GM21717 (cell line): ENCODE results near the gene PDE4D.
"Not testable (repeated sequence)": the region's sequence is repeated elsewhere in the genome, so short reads cannot be mapped to it uniquely, and the experiment has no call there.

Experiments used
- ATAC-seq: cut with Tn5 transposase; IDR thresholded peaks from one replicate; pipeline ENCODE4 v1.9.1; 2021; ENCODE audit warnings: mild to moderate bottlenecking, moderate library complexity; ENCODE audit not compliant: unreplicated experiment

The PDE4D gene

DNA sequence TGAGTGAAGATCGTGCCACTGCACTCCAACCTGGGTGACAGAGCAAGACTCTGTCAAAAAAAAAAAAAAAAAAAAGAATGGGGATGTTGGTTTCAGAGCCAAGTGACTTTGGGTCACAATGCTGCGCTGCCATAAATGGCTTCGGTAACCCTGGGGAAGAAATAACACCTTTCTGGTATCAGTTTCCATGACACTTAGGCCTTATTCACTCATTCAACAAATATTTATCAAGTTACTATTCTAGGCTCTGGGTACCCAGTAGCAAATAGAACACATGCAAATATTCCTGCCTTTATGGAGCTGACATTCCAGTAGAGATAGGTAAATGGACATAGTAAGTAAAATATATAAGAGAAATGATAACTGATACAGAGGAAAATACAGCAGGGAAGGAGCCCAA, 454.2 kb downstream of the PDE4D start:
- ATAC-seq = no peak

DNA sequence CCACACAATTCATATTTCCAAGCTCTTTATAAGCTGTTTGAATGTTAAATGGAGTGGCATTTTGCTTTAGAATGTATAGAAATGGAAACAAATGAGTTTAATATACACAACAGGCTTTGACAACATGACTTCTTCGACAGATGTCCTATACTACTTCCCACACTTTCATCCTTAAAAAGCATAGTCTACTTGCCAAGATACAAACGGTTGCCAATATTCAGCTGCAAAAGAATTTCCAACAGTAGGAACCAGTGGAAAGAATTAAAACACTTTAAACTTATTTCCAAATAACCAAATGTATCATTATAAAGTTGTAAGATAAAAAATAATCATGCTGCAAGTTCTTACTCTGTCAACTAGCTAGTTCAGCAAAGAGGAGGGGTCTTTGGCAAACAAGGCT, 456.4 kb downstream of the PDE4D start:
- no peak for ATAC-seq

DNA sequence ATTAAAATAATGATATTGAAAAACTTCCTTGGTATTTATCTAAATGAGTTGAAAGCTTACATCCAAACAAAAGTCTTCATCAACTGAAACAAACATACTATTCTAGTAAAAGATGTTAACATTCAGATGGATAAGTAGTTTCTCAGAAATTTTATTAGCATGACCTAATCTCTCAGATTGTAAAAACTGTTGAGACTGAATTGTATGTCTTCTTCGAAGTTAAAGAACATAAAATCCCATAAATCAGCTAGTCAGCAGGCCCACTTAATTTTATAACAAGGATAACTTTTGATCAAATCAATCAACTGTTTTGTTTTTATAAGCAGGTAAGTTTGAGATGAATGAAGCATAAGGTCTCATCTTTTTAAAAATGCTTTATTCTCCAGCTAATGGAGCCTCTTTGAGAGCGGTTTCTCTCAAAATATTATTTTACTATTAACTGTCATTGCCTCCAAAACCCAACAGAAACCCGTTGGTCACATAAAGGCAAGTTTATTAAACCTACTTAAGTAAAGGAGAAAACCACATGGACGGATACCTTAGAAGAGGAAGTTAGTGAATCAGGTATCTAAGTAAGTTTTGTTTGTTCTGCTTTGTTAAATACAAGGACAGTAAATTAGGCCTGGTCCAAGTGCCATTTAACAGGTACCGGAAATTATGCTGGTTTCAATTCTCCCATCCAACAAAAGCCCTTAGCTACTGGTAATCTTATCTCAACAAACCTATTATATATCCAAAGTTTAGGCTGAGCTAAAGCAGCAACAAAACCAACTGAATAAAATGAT, 457.0 kb downstream of the PDE4D start:
- no peak for ATAC-seq

DNA sequence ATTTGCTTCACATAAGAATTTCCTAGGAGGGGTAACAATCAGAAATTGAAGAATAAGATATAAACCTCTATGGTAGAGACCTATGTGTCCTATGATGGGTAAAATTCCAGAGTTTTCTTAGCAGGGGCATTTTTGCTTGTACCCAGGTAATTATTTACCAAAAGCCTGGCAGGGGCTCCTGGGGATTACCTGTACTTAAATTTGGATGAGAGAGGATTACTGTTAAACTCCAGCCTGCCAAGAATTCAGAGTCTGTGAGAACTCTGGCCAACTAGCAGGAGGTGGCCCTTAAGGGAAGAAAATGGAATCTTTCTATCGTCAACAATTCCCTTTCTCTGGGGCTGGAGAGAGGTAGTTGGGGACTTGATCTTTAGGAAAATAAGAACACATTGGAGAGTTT, 460.4 kb downstream of the PDE4D start:
- no peak for ATAC-seq

DNA sequence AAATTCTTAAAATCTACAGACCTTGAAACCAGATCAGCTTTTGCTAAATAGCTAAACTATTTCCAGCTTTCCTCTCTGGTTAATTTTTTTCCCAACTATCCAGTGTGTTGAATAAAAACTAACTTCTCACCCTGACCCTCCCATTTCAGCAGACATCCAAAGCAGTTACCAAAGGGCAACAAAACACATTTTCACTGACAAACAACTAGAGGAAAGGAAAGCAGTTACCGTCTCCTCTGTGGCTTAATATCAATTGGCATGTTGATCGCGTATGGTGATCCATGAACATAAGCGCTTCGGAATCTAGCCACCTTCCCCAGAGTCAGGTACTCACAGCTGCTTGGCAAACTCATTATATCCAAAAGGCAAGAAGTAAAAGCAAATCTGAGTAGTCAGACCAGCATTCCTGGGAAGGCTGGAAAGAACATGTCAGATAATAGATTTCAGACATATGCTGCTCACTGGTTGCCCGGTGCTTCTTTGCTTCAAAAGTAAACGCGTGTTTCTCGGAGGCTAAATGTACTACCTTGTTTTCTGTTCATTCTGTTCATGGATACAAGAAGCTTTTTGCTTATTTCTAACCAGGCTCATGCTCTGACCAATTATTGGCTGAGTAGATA, 463.4 kb downstream of the PDE4D start:
- no peak for ATAC-seq

DNA sequence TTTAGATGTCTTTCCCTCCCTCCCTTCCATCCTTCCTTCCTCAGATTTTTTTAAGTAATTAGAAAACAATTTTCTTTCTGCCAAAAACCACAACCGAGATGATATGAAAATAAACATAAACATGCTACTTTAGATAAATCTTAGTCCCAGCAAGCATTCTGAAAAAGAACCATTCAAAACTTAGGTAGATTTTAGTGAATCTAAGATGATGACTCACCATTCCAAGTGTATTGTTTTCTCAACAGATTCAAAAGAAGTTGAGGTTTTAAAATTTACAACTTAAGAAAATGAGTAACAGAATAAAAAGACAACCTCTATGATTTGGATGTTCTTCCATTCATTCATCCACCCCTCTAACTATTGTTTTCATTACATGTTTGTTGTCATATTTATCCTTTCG, 465.1 kb downstream of the PDE4D start:
- no peak for ATAC-seq

DNA sequence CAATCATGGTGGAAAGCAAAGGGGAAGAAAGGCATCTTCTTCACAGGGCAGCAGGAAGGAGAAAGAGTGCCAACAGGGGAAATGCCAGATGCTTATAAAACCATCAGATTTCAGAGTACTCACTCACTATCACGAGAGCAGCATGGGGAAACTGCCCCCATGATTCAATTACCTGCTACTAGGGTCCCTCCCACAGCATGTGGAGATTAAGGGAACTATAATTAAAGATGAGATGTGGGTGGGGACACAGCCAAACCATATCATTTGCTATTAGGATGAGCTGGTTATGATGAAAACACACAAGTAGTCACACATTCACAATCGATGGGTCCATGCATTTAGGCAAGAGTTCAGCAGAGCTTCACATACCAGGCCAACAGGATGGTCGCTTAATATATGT, 469.0 kb downstream of the PDE4D start:
- ATAC-seq = no peak

DNA sequence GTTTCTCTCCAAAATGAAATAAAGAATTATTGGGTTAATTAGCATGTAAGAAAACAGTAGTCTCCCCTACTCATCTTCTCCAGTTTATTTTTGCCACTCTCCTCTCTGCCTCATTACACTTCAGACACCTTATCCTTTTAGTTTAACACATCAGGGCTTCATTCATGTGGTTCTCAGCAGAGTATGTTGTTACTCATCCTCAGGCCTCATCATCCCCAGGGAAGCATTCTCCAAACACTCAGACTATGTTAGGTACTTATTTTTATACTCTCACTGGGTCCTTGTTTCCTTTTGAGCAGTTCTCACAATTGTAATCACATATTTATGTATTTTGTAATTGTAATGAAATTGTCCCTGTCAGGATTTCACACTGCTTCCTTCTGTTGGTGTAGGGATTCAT, 470.5 kb downstream of the PDE4D start:
- ATAC-seq = no peak

DNA sequence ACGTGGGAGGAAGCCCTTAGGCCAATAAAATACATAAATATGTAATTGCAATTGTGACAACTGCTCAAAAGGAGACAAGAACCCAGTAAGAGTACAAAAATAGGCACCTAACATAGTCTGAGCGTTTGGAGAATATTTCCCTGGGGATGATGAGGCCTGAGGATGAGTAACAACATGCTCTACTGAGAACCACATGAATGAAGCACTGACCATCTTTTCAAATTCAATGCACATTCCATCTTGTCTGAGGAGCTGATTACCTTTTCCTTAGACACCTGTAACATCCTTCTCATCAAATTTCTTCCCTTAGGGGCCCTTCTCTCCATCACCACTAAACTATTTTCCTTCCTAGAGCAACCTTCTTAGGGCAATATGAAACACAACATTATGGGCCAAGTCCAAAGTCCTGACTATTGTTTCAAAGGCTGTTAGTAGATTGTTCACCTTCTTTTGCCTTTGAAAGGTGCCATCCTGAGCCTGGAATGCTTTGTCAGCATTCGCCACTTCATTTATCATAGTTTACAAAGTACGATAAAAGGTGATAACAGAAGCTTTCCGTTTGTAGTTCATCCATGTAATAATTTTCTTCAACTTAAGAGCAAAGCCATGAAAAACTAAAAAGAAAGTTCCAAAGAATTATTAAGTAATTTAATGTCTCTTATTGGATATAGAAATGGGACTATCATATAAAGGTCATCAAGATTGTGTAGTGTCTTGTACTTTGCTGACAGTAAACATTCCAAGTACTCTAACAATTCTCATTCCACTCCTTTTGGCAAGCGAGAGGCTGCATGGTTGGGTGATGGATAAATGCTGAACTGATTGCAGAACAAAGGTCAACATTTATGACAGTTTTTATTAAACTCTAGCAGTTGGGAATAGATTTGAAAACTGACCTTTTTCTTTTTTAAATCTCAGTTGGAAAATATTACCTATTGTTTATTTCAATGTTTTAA, 471.3 kb downstream of the PDE4D start:
- no peak for ATAC-seq

DNA sequence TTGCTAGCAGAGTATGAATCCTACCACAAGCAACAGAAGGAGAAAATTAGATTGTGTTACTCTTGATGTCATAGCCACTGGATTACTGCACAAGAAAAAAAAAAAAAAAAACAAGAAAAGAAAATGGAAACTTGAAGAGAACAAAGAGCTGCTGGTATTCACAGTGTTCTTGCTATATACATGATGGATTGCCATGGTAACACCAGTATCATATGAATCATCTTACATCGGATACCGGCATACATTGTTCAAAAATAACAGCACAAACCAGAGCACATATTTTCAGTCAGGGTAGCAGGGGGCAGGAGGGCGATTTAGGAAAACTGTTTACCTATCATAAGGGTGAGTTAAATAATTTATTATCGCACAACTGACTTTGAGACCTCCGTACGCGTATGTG, 472.9 kb downstream of the PDE4D start:
- no peak for ATAC-seq

DNA sequence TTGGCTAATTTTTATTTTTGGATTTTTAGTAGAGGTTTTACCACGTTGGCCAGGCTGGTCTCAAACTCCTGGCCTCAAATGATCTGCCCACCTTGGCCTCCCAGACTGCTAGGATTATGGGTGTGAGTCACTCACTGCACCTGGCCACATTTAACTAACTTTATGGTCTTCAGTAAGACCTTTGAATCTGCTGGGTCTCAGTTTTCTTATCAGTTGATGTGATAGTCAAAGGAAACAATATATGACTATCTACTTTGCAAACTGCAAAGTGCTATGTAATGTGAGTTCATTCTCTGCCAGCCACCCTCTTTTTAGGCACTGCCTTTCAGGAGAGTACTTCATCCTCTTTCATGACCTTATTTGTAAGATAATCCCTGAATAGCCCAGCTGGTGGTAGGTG, 474.7 kb downstream of the PDE4D start:
- no peak for ATAC-seq

DNA sequence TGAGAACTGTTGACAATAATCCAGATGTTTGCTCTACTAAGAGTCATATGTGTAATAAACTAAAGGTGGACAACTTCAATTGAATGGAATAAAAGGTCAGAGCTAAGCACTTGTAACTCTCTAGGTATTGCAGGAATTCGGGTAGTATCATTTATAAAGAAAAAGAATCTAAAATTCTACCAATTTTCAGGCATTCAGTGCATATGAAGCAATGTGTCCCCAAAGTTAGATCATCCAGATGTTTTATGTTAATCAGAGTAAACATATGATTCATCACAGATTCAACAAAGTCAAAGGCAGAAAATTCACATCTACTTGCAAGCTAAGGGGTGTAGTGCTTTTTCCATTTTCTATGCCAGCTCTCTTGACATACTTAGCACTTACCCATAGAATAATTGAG, 477.1 kb downstream of the PDE4D start:
- no peak for ATAC-seq

DNA sequence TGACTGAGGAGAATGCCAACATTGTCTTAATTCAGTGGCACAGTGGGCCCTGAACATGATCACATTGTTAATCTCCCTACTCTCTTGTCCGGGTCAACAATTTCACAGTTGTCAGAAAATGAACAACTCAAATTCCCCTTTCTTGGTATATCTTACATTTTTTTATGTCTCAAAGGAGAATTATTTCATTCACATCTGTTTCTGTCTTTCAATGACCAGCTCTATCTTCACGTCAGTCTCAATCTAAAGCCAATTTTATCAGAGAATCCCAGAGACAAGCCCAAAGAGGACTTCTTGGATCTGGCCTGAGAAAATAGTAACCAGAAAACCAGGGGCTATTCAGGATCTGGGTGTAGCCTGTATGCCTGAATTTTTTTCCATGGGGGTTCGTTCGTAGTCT, 477.5 kb downstream of the PDE4D start:
- no peak for ATAC-seq

DNA sequence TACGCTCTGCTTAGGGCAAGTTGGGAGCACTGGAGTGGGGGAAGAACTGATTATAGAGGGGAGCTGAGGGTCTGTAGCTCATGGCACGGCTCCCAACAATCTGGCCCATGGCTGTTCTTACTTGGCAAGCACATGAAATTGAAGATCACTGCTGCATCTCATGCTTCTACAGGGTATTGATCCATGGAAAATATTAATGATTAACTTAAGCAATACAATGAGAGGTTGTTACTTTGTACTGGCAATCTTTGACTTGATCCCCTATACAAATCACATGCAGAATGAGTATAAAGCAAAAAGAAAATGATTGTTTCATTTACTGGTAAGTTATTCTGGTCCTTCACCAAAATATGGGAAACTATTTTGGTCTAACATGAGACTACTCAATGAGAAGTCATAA, 481.1 kb downstream of the PDE4D start:
- no peak for ATAC-seq

DNA sequence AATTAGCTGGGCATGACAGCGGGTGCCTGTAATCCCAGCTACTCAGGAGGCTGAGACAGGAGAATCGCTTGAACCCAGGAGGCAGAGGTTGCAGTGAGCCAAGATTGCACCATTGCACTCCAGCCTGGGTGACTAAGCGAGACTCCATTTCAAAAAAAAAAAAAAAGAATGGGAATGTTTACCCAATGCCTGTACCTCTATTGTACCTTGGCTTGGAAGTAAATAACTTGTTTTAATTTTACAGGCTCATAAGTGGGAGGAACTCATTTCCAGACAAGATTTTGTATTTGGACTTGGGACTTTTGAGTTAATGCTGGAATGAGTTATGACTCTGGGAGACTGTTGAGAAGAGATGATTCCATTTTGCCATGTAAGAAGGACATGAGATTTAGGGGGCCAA, 484.5 kb downstream of the PDE4D start:
- ATAC-seq = not testable (repeated sequence)

DNA sequence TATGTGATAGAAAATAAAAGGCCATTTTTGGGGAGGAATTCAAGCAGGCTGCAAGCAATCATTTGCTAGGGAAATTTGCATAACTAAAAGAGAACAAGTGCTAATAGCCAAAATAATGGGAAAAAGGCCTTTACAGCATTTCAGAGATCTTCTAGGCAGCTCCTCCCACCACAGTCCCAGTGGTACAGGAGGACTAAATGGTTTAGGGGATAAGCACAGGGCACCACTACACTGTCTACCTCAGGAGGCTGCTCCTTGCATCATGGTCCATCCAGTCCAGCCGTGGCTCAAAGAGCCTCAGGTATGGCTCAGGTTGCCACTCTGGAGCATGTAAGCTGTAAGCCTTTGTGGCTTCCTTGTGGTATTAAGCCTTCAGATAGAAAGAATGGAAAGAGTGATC, 485.6 kb downstream of the PDE4D start:
- no peak for ATAC-seq

DNA sequence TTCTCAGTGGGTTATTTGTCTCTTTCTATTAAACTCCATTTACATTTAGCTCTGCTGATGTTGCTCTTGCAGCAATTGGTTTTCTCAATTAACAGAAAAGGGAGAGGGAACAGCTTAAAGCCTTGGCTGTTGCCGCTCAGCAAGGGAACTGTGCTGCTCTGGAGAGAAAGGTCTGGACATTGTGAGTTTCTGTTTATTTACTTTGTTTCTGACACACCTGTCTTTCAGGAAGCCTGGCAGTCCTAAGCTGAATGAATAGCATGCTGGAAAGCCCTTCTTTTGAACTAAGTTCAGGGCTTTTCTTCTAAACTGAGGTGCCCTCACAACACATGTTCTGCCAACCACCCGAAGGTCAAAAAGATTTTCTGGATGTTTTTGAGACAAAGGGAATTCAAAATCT, 491.9 kb downstream of the PDE4D start:
- no peak for ATAC-seq

DNA sequence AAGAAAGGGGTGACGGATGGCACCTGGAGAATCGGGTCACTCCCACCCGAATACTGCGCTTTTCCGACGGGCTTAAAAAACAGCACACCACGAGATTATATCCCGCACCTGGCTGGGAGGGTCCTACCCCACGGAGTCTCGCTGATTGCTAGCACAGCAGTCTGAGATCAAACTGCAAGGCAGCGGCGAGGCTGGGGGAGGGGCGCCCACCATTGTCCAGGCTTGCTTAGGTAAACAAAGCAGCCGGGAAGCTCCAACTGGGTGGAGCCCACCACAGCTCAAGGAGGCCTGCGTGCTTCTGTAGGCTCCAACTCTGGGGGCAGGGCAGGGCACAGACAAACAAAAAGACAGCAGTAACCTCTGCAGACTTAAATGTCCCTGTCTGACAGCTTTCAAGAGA, 498.6 kb downstream of the PDE4D start:
- ATAC-seq = not testable (repeated sequence)

DNA sequence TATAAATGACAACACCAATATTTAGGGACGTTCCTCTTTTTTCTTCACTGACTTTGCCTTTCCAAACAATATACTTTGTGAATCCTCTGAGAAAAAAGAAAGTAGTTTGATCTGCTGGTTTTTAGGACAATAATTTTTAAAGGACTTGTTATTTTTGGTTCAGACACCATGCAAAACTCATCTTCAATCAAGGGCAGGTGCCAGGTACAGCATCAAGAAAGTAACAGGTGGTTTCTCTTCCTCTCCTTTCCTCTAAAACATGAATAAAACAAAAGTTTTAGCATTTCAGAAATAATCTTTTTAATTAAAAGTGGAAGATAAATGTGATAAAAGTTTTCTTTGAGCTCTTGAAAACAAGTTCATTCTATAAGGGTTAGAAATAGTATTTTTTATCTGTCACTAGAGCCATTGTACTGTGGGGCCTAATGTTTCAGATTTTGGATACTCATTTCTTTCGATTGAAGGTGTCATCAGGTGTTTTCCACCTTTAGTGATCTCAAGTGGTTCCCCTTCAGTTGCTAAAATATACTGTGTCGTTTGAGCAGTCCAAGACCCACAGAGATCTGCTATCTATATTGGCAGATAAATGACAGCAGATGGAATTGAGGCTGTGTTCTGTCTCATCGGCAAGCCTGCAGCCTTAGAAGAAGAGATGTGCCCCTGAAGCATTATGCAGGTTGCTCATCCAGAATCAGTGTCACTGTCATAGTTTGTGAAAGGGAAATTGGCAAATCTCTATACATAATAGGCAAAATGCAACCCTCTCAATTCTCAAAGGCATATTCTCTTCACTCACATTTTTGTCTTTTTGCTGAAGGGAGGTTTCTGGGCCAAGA, 499.7 kb downstream of the PDE4D start:
- no peak for ATAC-seq

DNA sequence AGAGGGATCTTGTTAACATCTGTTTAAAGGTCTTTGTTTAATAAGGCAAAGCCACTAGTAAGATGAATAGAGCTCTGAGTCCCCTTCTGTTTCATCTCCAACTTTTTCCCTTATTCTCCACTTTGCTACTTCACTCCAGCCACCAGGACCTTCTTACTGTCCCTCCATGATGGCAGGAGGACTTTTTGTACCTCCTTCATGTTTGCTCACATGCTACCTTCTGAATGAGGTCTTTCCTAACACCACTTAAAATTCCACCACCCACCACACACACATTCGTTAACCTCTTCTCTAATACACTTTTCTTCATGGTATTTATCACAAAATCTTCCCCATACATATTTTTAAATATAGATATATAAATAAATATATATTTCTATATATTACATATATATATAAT, 501.9 kb downstream of the PDE4D start:
- no peak for ATAC-seq

DNA sequence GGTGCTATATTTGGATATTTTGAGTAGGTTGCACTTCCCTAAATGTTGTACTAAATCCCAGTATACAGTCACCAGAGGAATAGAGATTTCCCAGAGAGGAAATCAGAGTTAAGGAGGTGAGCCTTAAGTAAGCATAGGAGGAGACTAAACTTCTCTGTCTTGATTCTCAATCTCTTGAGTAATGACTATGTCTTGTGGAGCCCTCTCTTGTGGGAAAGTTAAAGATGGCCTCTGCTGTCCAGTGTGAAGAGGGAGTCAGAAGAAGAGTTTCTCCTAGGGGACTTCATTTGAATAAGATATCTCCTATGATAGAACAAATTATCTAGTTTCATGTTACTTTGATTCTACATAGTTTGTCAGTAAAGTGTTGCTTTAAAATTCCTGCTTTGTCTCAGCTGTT, 502.5 kb downstream of the PDE4D start:
- ATAC-seq = no peak
